SK-N-SH (cell line): ENCODE data around the gene EIF4E. TPM values are rescaled to one million over a fixed set of nuclear protein-coding genes. Genes with fewer than 3 reads are reported as not detected.
"Not testable (repeated sequence)": the region's sequence is repeated elsewhere in the genome, so short reads cannot be mapped to it uniquely, and the experiment has no call there.

Experiments used
- CTCF ChIA-PET: fragments of 300-600, 350-600 bp; formaldehyde crosslinking; extraction: SDS; loops from one replicate; lab custom pipeline; 2021; lab: Yijun Ruan, JAX
- POLR2A ChIA-PET: fragments of 350-600 bp; sonication (Branson Sonifier 250); formaldehyde crosslinking; extraction: SDS; loops from one replicate; lab custom pipeline; 2020; ENCODE audit warnings: antibody characterized with exemption, inconsistent platforms; lab: Yijun Ruan, JAX
- DNase-seq: peaks from one replicate; pipeline ENCODE4 v3.0.0; 2012
- H2AFZ ChIP-seq: fragments of 200-600 bp; sonication (generic); 2 replicates; pipeline ENCODE4 v1.8.1; 2016; ENCODE audit warnings: antibody characterized with exemption, mild to moderate bottlenecking, low read depth
- H3F3A ChIP-seq: fragments of 200-600 bp; sonication (generic); replicated peaks from 2 replicates; pipeline ENCODE3; 2016; ENCODE audit warnings: antibody characterized with exemption, mild to moderate bottlenecking; ENCODE audit not compliant: insufficient read depth
- H3K27ac ChIP-seq, 2 experiments: fragments of 200-500 bp in 1 of 2; fragments of 200-600 bp in 1 of 2; sonication (Bioruptor generic) in 1 of 2; sonication (generic), shearing (Covaris generic) in 1 of 2; 2 replicates each; pipeline versions ENCODE4 v1.5.1 to v1.6.1; 2014 to 2016; ENCODE audit warnings: low read depth in 2 of 2, inconsistent platforms in 1 of 2, low read length in 1 of 2, mild to moderate bottlenecking in 1 of 2, mixed read lengths in 1 of 2
- H3K27me3 ChIP-seq: fragments of 200-600 bp; sonication (generic), shearing (Covaris generic); 2 replicates; pipeline ENCODE4 v1.6.1; 2016; ENCODE audit warnings: mixed run types; ENCODE audit not compliant: insufficient read depth
- H3K36me3 ChIP-seq, 2 experiments: fragments of 200-500 bp in 1 of 2; fragments of 200-600 bp in 1 of 2; sonication (Bioruptor generic) in 1 of 2; sonication (generic) in 1 of 2; replicated peaks in 1 of 2; 2 replicates each; pipeline versions ENCODE3 to v1.5.1; 2014 to 2016; ENCODE audit warnings: low read length in 1 of 2, mild to moderate bottlenecking in 1 of 2; ENCODE audit not compliant: insufficient read depth in 2 of 2, control insufficient read depth in 1 of 2
- H3K4me1 ChIP-seq, 2 experiments: fragments of 200-500 bp in 1 of 2; fragments of 200-600 bp in 1 of 2; sonication (Bioruptor generic) in 1 of 2; sonication (generic), shearing (Covaris generic) in 1 of 2; 2 replicates each; pipeline versions ENCODE4 v1.5.1 to v1.6.1; 2014 to 2016; ENCODE audit warnings: low read depth in 1 of 2, low read length in 1 of 2, mixed run types in 1 of 2; ENCODE audit not compliant: insufficient read depth in 2 of 2, control insufficient read depth in 1 of 2
- H3K4me2 ChIP-seq: fragments of 200-600 bp; sonication (generic), shearing (Covaris generic); 2 replicates; pipeline ENCODE4 v1.6.1; 2017; ENCODE audit warnings: mixed run types
- H3K4me3 ChIP-seq, 2 experiments: fragments of 200-500 bp in 1 of 2; fragments of 200-600 bp in 1 of 2; sonication (Bioruptor generic) in 1 of 2; sonication (generic), shearing (Covaris generic) in 1 of 2; 2 replicates each; pipeline versions ENCODE4 v1.5.1 to v1.8.1; 2014 to 2016; ENCODE audit warnings: low read depth in 2 of 2, inconsistent platforms in 1 of 2, low read length in 1 of 2, mild to moderate bottlenecking in 1 of 2, mixed read lengths in 1 of 2, moderate library complexity in 1 of 2
- H3K79me2 ChIP-seq: fragments of 200-600 bp; sonication (generic); 2 replicates; pipeline ENCODE4 v1.8.1; 2017; ENCODE audit warnings: mild to moderate bottlenecking; ENCODE audit not compliant: insufficient read depth
- H3K9ac ChIP-seq: fragments of 200-600 bp; sonication (generic); 2 replicates; pipeline ENCODE4 v1.6.1; 2017; ENCODE audit warnings: mixed run types
- H3K9me2 ChIP-seq: fragments of 200-600 bp; sonication (generic); 2 replicates; pipeline ENCODE4 v1.6.1; 2017; ENCODE audit warnings: mixed run types
- H3K9me3 ChIP-seq: fragments of 200-600 bp; sonication (generic); 2 replicates; pipeline ENCODE4 v1.6.1; 2017; ENCODE audit warnings: mixed run types, mild to moderate bottlenecking, moderate library complexity
- H4K20me1 ChIP-seq: fragments of 200-600 bp; sonication (generic); 2 replicates; pipeline ENCODE4 v1.6.1; 2017; ENCODE audit warnings: mild to moderate bottlenecking, mixed run types; ENCODE audit not compliant: insufficient read depth
- CHD2 ChIP-seq: fragments of 150-350 bp; IDR thresholded peaks from 2 replicates; pipeline ENCODE4 v1.6.1; 2018; ENCODE audit warnings: low read length; ENCODE audit not compliant: partially characterized antibody
- FOSL2 ChIP-seq: IDR thresholded peaks from 2 replicates; pipeline ENCODE4 v1.4.0; 2012; ENCODE audit warnings: low read depth, mild to moderate bottlenecking, moderate library complexity, borderline replicate concordance
- FOXM1 ChIP-seq: IDR thresholded peaks from 2 replicates; pipeline ENCODE4 v1.4.0; 2012; ENCODE audit warnings: low read depth, mild to moderate bottlenecking
- GABPA ChIP-seq: IDR thresholded peaks from 2 replicates; pipeline ENCODE4 v1.4.0; 2012; ENCODE audit warnings: low read depth, mild to moderate bottlenecking
- GATA2 ChIP-seq: sonication (generic); formaldehyde crosslinking; IDR thresholded peaks from 2 replicates; pipeline ENCODE4 v1.5.0; 2020; ENCODE audit warnings: mild to moderate bottlenecking, missing genetic modification reagents
- JUND ChIP-seq: IDR thresholded peaks from 2 replicates; pipeline ENCODE4 v1.4.0; 2012
- MEF2A ChIP-seq: IDR thresholded peaks from 2 replicates; pipeline ENCODE4 v1.4.0; 2012; ENCODE audit warnings: low read depth, borderline replicate concordance
- NFIC ChIP-seq: IDR thresholded peaks from 2 replicates; pipeline ENCODE4 v1.4.0; 2012; ENCODE audit warnings: borderline replicate concordance
- NRF1 ChIP-seq: IDR thresholded peaks from 2 replicates; pipeline ENCODE4 v1.6.1; 2012; ENCODE audit warnings: low read depth, mild to moderate bottlenecking, low read length
- POLR2AphosphoS5 ChIP-seq: IDR thresholded peaks from 2 replicates; pipeline ENCODE4 v1.6.1; 2012; ENCODE audit warnings: low read depth, low read length
- RCOR1 ChIP-seq: fragments of 150-350 bp; IDR thresholded peaks from 2 replicates; pipeline ENCODE4 v1.6.1; 2017; ENCODE audit warnings: antibody characterized with exemption, low read length
- RXRA ChIP-seq: IDR thresholded peaks from 2 replicates; pipeline ENCODE4 v1.4.0; 2012; ENCODE audit warnings: low read depth, mild to moderate bottlenecking, borderline replicate concordance
- TAF1 ChIP-seq: IDR thresholded peaks from 2 replicates; pipeline ENCODE4 v1.6.1; 2012; ENCODE audit warnings: low read depth, mild to moderate bottlenecking, low read length, moderate library complexity, borderline replicate concordance
- YY1 ChIP-seq: IDR thresholded peaks from 2 replicates; pipeline ENCODE4 v1.4.0; 2012; ENCODE audit warnings: low read depth, mild to moderate bottlenecking
- WGBS: methylation state at CpG from one replicate; pipeline ENCODE4 v1.1.6; 2017; ENCODE audit warnings: low lambda C conversion rate; 5-methylcytosine and 5-hydroxymethylcytosine counted together
- polyA plus RNA-seq, 3 experiments: library from polyadenylated mRNA; depleted of rRNA; stranded (reverse); fragments of >200 nt; gene quantifications; 2 replicates each; pipeline ENCODE4 v1.2.3, GENCODE V29; 2012
- TF ChIP-seq, protein P1 (sequence below): IDR thresholded peaks from 2 replicates; pipeline ENCODE4 v1.6.1; 2012; ENCODE audit warnings: mild to moderate bottlenecking, low read depth, low read length, moderate library complexity
- TF ChIP-seq, protein P2 (sequence below): fragments of 200-600 bp; sonication (generic); IDR thresholded peaks from 2 replicates; pipeline ENCODE4 v1.6.1; 2017; ENCODE audit warnings: antibody characterized with exemption, mild to moderate bottlenecking, moderate library complexity
- TF ChIP-seq, protein P3 (sequence below): IDR thresholded peaks from 2 replicates; pipeline ENCODE4; 2012
- TF ChIP-seq, protein P4 (sequence below): fragments of 150-350 bp; IDR thresholded peaks from 2 replicates; pipeline ENCODE4 v1.6.1; 2017; ENCODE audit warnings: antibody characterized with exemption, low read length, low read depth, borderline replicate concordance

EIF4E gene
- polyA plus RNA-seq, 1 of the 3 experiments (the other 2 are of a cell fraction) = 59.8 TPM

DNA sequence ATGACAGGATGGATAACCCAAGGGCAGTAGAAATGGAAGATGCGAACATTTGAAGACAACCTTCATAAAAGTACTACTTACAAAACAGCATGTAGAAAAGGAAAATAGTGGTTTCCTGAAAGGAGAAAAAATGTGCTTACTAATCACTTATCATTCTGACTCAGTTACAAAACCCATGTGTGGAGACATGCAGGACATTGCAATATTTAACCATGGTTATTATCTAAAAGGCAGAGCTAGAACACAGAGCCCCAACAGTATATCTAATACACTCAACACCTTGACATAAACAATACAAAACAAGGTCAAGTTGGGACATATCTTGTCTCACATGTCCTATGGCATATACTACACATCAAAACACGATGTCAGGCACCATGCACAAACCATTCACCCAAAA lies 55.9 kb downstream of the EIF4E start:
- ChIA-PET POLR2A (no interaction called here), CTCF (no interaction called here)
- Histone ChIP-seq H4K20me1 (no peaks in the 10 kb centered on the region; the same call in 1 of the 2 replicates), H3K36me3 (peaks cover 6 to 13% of the 10 kb centered on the region in 2 experiments), H3K27me3 (no peaks in the 10 kb centered on the region), H3K9me2 (no peaks in the 10 kb centered on the region), H3F3A (peaks cover 4% of the 10 kb centered on the region), H3K27ac (no peak overlapping the region)
- no peak for TF ChIP-seq FOXM1
- TF ChIP-seq MEF2A = no peak
- TF ChIP-seq, protein P1, sequence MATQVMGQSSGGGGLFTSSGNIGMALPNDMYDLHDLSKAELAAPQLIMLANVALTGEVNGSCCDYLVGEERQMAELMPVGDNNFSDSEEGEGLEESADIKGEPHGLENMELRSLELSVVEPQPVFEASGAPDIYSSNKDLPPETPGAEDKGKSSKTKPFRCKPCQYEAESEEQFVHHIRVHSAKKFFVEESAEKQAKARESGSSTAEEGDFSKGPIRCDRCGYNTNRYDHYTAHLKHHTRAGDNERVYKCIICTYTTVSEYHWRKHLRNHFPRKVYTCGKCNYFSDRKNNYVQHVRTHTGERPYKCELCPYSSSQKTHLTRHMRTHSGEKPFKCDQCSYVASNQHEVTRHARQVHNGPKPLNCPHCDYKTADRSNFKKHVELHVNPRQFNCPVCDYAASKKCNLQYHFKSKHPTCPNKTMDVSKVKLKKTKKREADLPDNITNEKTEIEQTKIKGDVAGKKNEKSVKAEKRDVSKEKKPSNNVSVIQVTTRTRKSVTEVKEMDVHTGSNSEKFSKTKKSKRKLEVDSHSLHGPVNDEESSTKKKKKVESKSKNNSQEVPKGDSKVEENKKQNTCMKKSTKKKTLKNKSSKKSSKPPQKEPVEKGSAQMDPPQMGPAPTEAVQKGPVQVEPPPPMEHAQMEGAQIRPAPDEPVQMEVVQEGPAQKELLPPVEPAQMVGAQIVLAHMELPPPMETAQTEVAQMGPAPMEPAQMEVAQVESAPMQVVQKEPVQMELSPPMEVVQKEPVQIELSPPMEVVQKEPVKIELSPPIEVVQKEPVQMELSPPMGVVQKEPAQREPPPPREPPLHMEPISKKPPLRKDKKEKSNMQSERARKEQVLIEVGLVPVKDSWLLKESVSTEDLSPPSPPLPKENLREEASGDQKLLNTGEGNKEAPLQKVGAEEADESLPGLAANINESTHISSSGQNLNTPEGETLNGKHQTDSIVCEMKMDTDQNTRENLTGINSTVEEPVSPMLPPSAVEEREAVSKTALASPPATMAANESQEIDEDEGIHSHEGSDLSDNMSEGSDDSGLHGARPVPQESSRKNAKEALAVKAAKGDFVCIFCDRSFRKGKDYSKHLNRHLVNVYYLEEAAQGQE = no peak
- TF ChIP-seq POLR2AphosphoS5 = no peak
- no peak for TF ChIP-seq FOSL2
- no peak for TF ChIP-seq GATA2 (CRISPR knock-in tag)
- TF ChIP-seq GABPA = no peak
- TF ChIP-seq CHD2 = no peak
- TF ChIP-seq, protein P2, sequence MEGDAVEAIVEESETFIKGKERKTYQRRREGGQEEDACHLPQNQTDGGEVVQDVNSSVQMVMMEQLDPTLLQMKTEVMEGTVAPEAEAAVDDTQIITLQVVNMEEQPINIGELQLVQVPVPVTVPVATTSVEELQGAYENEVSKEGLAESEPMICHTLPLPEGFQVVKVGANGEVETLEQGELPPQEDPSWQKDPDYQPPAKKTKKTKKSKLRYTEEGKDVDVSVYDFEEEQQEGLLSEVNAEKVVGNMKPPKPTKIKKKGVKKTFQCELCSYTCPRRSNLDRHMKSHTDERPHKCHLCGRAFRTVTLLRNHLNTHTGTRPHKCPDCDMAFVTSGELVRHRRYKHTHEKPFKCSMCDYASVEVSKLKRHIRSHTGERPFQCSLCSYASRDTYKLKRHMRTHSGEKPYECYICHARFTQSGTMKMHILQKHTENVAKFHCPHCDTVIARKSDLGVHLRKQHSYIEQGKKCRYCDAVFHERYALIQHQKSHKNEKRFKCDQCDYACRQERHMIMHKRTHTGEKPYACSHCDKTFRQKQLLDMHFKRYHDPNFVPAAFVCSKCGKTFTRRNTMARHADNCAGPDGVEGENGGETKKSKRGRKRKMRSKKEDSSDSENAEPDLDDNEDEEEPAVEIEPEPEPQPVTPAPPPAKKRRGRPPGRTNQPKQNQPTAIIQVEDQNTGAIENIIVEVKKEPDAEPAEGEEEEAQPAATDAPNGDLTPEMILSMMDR = no peak
- no peak for TF ChIP-seq TAF1
- no peak for TF ChIP-seq RCOR1
- no peak for TF ChIP-seq NRF1
- TF ChIP-seq, protein P3, sequence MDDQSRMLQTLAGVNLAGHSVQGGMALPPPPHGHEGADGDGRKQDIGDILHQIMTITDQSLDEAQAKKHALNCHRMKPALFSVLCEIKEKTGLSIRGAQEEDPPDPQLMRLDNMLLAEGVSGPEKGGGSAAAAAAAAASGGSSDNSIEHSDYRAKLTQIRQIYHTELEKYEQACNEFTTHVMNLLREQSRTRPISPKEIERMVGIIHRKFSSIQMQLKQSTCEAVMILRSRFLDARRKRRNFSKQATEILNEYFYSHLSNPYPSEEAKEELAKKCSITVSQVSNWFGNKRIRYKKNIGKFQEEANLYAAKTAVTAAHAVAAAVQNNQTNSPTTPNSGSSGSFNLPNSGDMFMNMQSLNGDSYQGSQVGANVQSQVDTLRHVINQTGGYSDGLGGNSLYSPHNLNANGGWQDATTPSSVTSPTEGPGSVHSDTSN = no peak
- no peak for TF ChIP-seq JUND
- TF ChIP-seq RXRA = no peak
- TF ChIP-seq, protein P4, sequence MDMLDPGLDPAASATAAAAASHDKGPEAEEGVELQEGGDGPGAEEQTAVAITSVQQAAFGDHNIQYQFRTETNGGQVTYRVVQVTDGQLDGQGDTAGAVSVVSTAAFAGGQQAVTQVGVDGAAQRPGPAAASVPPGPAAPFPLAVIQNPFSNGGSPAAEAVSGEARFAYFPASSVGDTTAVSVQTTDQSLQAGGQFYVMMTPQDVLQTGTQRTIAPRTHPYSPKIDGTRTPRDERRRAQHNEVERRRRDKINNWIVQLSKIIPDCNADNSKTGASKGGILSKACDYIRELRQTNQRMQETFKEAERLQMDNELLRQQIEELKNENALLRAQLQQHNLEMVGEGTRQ = no peak
- no peak for TF ChIP-seq NFIC
- TF ChIP-seq YY1 = no peak
- TF ChIP-seq, all 33 proteins: peak for 0
- no peak overlapping the region for H3K4me2 ChIP-seq
- no peaks in the 10 kb centered on the region for H3K79me2 ChIP-seq
- no peaks in the 10 kb centered on the region for H3K4me1 ChIP-seq
- H3K9ac ChIP-seq = no peak overlapping the region
- 77% methylated on average over 2 of the region's 2 CpGs for WGBS
- no peak overlapping the region for H3K4me3 ChIP-seq
- H3K9me3 ChIP-seq = no peaks in the 10 kb centered on the region
- no peak for DNase-seq
- no peak overlapping the region for H2AFZ ChIP-seq

DNA sequence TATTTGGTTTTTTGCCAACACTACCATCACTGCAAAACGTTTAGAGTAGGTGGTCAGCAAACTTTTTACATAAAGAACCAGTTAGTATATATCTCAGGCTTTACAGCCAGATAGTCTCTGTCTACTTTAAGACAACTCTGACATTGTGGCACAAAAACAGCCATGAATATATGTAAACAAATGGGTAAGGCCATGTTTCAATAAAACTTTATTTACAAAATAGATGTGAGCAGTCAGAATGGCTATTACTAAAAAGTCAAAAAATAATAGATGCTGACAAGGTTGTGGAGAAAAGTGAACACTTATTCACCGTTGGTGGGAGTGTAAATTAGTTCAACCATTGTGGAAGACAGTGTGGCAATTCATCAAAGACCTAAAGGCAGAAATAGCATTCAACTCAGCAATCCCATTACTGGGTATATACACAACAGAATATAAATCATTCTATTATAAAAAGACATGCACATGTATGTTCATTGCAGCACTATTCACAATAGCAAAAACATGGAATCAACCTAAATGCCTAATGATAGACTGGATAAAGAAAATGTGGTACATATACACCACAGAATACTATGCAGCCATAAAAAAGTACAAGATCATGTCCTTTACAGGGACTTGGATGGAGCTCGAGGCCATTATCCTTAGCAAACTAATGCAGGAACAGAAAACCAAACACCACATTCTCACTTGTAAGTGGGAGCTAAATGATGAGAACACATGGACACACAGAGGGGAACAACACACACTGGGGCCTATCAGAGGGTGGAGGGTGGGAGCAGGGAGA lies 56.6 kb downstream of the EIF4E start:
- H3K4me2 ChIP-seq, H3K9me2 ChIP-seq, H3K27ac ChIP-seq, DNase-seq, H3K4me3 ChIP-seq, H4K20me1 ChIP-seq, H3K4me1 ChIP-seq, H3F3A ChIP-seq, H3K27me3 ChIP-seq, POLR2A ChIA-PET, H2AFZ ChIP-seq, H3K9ac ChIP-seq, H3K79me2 ChIP-seq, CTCF ChIA-PET, H3K9me3 ChIP-seq: not testable (repeated sequence)
- 47% methylated on average over 3 of the region's 3 CpGs for WGBS
- peaks cover 1 to 12% of the 10 kb centered on the region in 2 experiments for H3K36me3 ChIP-seq
